ENCODE results near the gene CARD18.

- no peak for TF ChIP-seq CTCF (IDR thresholded peaks at IDR 0.05)
- TF ChIP-seq POLR2A (IDR thresholded peaks at IDR 0.05), result no peak
- TF ChIP-seq POLR2AphosphoS5 (IDR thresholded peaks at IDR 0.05), result no peak
Measured at GRCh38 chr11:105183426-105183825, 43.9 kb upstream of the CARD18 start.
